Measurements from ENCODE around the gene ABTB1.
"Not testable (repeated sequence)": the region's sequence is repeated elsewhere in the genome, so short reads cannot be mapped to it uniquely, and the experiment has no call there.

Gene ABTB1

DNA sequence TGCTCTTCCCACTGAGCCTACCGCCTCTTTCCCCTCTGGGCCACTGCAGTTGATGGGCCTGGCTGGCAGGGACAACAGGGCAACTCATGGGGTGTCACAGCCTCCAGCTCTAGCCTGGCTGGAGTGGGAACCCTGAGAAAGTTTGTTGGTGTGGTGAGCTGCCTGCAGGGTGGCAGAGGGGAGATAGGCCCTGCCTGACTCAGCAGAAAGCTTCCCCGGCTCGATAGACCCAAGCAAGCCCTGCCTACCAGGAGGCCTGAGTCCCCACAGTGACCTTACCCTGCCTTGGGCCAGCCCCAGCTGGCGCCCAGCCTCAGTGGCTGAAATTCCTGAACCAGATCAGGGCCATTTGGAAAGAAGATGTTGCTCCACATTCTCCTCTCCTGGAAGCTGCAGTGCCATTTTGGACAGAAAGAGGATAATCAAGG is 29.4 kb downstream of the ABTB1 start:
- DNase-seq = no peak

GRCh38 chr3:127704840-127705239 is 32.1 kb downstream of the ABTB1 start:
- DNase-seq = not testable (repeated sequence)

DNA sequence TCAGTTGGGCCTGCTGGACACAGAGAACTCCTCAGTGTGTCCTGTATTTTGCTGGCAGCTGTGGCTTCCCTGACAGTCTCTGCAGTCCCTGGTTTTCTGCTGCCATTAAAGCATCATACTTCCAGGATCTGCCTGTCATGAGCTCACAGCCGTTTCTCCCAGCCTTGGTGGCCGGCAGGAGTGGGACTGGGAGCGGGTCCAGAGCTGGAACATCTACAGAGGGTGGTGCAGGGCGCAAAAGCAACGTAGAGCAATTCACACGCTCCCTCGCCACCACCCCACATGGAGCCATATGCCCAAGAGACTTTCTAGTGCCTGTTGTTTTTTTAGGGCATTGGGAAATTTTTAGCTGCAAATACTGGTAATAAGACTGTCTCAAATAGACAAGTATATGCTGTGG is 33.6 kb downstream of the ABTB1 start:
- DNase-seq = no peak

- DNase-seq = no peak
These were observed 34.1 kb downstream of the ABTB1 start for GRCh38 chr3:127706785-127707351.

GRCh38 chr3:127707851-127708411 is 35.2 kb downstream of the ABTB1 start:
- DNase-seq = peak in 4 of 56 donors; percentile 19 to 32 (median 22)

DNA sequence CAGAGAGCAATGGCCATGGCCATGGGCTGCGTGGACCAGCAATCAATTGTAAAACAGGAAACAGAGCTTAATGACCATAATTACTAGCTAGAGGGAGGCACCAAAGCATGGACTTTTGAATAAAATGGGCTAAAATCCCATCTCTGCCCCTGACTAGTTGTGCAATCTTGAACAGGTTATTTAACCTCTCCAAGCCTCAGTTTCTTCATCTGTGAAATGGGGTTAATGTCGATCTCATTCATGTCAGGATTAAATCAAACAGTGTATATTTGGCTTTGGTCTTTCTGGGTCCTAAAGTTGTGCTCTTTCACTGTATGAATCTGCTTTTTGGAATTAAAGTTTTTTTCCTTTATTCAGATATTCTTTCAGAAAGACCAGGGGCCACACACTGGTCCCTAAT is 36.1 kb downstream of the ABTB1 start:
- DNase-seq = no peak

- DNase-seq = no peak
These were observed 36.7 kb downstream of the ABTB1 start for GRCh38 chr3:127709320-127710060.

- DNase-seq = no peak
These were observed 37.6 kb downstream of the ABTB1 start for GRCh38 chr3:127710155-127710941.

- no peak for DNase-seq
These were observed 38.4 kb downstream of the ABTB1 start for GRCh38 chr3:127711021-127711695.

DNA sequence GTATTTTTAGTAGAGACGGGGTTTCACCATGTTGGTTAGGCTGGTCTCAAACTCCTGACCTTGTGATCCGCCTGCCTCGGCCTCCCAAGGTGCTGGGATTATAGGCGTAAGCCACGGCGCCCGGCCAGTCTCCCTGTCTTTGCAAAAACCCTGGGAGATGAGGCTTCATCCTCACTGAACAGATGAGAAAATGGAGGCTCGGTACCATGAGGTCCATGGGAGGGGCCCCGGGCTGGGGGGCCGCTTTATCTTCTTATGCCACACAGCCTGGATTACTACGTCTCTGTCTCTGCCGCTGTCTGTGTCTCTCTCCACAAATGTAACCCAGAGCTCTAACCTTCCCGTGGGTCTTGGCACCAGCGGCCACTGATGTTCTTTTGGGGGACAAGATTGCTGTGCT is 39.1 kb downstream of the ABTB1 start:
- DNase-seq = no peak

DNA sequence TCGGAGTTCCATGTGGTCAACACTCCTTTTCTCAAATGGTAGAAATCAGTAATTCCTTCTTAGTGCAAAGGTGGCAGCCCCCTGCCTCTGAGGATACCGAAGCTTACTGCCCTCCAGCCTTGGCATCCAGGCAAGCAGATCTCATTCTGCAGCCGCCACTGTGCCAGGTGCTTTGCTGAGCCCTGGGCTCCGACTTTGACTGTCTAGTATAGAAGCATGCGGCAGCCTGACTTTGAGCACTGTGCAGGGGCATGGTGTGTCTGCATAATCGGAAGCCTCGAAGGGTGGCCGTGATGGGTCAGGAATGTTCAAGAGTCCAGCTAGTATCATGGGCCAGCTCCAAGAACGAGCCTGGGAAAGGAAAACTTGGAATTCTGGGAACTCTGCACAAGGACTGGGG is 39.7 kb downstream of the ABTB1 start:
- no peak for DNase-seq

DNA sequence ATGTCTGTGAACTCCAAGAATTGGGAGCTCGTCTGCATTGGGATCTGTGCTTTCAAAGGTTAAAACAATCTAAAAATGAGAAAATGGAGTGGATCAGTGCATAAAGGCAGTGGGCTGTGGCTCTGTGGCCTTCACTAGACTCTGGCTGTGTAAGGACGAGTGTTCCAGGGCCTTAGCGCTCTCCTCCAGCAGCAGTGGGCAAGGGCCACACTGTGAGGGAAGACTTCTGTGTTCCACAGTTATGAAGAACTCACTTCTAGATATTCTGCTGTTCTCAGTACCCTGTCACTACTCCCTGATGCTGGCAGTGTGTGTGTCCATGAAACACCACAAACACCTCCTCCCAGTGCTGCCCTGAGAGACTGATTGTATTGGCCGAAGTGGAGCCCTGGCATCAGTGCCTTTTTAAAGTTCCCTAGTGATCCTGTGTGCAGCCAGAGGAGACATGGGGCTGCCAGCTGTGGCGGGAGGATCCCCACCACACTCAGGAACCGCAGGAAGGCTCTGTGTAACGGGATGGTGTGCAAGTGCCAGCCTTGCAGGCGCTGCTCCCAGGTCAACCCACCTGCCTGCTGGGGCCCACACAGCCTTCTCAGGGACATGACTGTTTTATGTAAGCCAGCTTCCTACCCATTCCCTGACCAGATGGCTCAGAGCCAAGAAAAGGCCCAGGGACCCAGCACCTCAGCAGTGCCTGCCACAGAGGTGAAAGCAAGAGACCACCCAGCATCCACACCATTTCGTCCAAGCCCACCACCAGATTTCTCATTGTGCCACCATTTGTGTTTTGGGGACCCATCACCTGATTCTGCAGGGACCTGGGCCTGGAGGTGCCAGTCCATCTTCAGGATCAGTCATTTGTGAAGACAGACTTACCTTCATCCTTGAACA is 40.4 kb downstream of the ABTB1 start:
- DNase-seq = no peak

DNA sequence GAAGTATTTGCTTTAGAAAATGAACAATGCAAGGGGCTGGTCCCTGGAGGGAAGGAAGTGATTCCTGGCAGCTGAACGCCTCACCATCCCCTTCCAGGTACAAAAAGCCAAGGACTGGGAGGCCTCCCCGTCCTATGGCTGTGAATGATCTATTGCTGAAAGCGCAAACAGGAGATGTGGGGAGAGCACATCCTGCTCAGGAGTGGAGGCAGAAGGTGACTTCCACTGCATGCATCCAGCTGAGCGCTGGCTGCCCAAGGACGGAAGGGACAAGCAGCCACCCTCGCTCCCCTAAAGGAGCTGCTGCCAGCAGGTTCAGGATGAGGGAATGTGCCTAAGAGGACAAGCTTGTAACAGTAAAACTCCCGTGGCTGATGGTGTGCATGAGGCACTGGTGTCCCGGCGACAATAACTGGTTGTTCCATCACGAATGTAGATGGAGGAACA is 41.4 kb downstream of the ABTB1 start:
- no peak for DNase-seq

GRCh38 chr3:127714866-127715265 is 42.1 kb downstream of the ABTB1 start:
- no peak for DNase-seq

DNA sequence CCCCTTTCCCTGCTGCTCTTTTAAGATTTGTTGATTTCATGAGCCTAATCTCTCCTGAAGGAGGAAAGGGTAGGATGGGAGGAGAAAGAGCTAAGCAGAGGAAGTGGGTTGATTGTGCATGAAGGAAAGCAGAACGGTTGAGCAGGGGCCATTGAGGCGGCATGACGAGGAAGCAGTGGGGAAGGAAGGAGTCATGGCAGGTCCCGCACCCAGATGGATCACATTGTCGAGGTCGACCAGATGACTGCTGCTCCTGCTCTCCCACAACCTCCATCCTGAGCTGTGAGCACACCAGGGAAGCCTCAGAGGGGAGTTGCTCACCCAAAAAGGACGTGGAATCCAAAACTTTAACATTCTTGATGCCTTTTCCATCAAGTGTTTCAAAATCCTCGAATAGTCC is 42.8 kb downstream of the ABTB1 start:
- no peak for DNase-seq

DNA sequence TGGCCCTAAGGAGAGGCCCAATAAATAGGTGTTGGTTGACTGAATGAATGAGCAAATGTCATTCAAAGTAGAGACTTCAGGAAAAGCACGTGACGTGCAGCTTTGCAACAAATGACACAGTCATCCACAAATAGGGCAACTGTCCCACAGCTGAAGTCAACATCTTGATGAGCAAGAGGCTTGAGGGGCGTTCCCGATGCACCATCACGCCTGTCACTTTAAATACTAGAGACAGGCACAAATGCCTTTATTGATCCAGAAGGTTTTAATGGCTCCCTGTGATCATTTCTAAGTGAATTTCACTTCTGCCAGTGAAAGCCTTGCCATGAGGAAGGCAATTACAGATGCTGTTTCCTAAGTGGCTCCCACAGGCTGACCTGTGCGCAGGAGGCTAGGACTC is 43.6 kb downstream of the ABTB1 start:
- peak in 2 of 56 donors; percentile 19 to 48 for DNase-seq

- DNase-seq = peak in 1 of 56 donors; percentile 32
These were observed 44.8 kb downstream of the ABTB1 start for GRCh38 chr3:127717357-127718244.

- DNase-seq = no peak
These were observed 45.6 kb downstream of the ABTB1 start for GRCh38 chr3:127718245-127718915.

- no peak for DNase-seq
These were observed 46.2 kb downstream of the ABTB1 start for GRCh38 chr3:127718916-127719290.

Data from nucleus accumbens (tissue), 56 donors.